Osteoblast (primary cell): ENCODE data around the gene CCDC33. TPM values are rescaled to one million over a fixed set of nuclear protein-coding genes. Genes with fewer than 3 reads are reported as not detected.

Experiments used
- DNase-seq: peaks from one replicate; pipeline ENCODE4 v3.0.0; 2011; ENCODE audit warnings: low spot score, mixed read lengths; ENCODE audit not compliant: insufficient read length; ENCODE audit errors: missing footprints
- H2AFZ ChIP-seq: 2 replicates; pipeline ENCODE4 v1.6.0; 2011; ENCODE audit warnings: mild to moderate bottlenecking, low read length
- H3K27ac ChIP-seq: 2 replicates; pipeline ENCODE4 v1.5.1; 2011; ENCODE audit warnings: mild to moderate bottlenecking, low read depth, low read length, moderate library complexity
- H3K27me3 ChIP-seq: 2 replicates; pipeline ENCODE4 v1.6.0; 2012; ENCODE audit warnings: mild to moderate bottlenecking, control low read depth, inconsistent platforms, low read length, moderate library complexity; ENCODE audit not compliant: insufficient read depth
- H3K36me3 ChIP-seq: 2 replicates; pipeline ENCODE4 v1.5.1; 2011; ENCODE audit warnings: mild to moderate bottlenecking, low read length, control low read depth, moderate library complexity; ENCODE audit not compliant: insufficient read depth
- H3K4me1 ChIP-seq: 2 replicates; pipeline ENCODE4 v1.5.1; 2011; ENCODE audit warnings: mild to moderate bottlenecking, low read length, control low read depth, moderate library complexity; ENCODE audit not compliant: insufficient read depth
- H3K4me2 ChIP-seq: 2 replicates; pipeline ENCODE4 v1.6.0; 2011; ENCODE audit warnings: mild to moderate bottlenecking, low read length; ENCODE audit not compliant: insufficient read depth
- H3K4me3 ChIP-seq: fragments of 200-600 bp; sonication (generic); 3 replicates; pipeline ENCODE4 v1.5.1; 2012; ENCODE audit warnings: mild to moderate bottlenecking, low read length, inconsistent platforms; ENCODE audit not compliant: insufficient read depth
- H3K79me2 ChIP-seq: 2 replicates; pipeline ENCODE4 v1.6.0; 2012; ENCODE audit warnings: mild to moderate bottlenecking, low read length, control low read depth, inconsistent platforms; ENCODE audit not compliant: insufficient read depth
- H3K9me3 ChIP-seq: 2 replicates; pipeline ENCODE4 v1.5.1; 2011; ENCODE audit warnings: low read depth, low read length, control low read depth
- H4K20me1 ChIP-seq: 2 replicates; pipeline ENCODE4 v1.6.0; 2012; ENCODE audit warnings: mild to moderate bottlenecking, low read length, control low read depth; ENCODE audit not compliant: insufficient read depth
- CTCF ChIP-seq: IDR thresholded peaks from 2 replicates; pipeline ENCODE4 v1.5.1; 2011; ENCODE audit warnings: mild to moderate bottlenecking, low read depth, low read length, moderate library complexity; ENCODE audit errors: extremely low read depth
- total RNA-seq: library from RNA; depleted of rRNA; stranded (reverse); fragments of >200 nt; gene quantifications from 2 replicates; pipeline ENCODE4 v1.2.3, GENCODE V29; 2012

The CCDC33 gene
- total RNA-seq, result 0.29 TPM in 1 of 2 replicates, not detected in the other

GRCh38 chr15:74235962-74236361 lies at the start of gene CCDC33:
TSS of gene CCDC33 (plus strand) at chr15:74236326. CDS start at chr15:74236720, 394 bp downstream.
- H3K27me3 ChIP-seq, result no peaks in the 10 kb centered on the region
- H3K79me2 ChIP-seq, result no peaks in the 10 kb centered on the region
- no peak within 1 kb of the TSS for H3K27ac ChIP-seq
- peak; percentile 41 for DNase-seq
- H4K20me1 ChIP-seq, result peaks cover 4% of the 10 kb centered on the region
- no peaks in the 10 kb centered on the region for H3K36me3 ChIP-seq
- no peak within 1 kb of the TSS for H3K4me3 ChIP-seq
- H2AFZ ChIP-seq, result no peak within 1 kb of the TSS
- no peak within 1 kb of the TSS for H3K4me2 ChIP-seq
- H3K4me1 ChIP-seq, result peaks cover 21% of the 10 kb centered on the region
- no peak for TF ChIP-seq CTCF
- no peaks in the 10 kb centered on the region for H3K9me3 ChIP-seq

GRCh38 chr15:74188216-74188615 lies 47.9 kb upstream of the CCDC33 start:
- no peaks in the 10 kb centered on the region for H4K20me1 ChIP-seq
- no peaks in the 10 kb centered on the region for H3K9me3 ChIP-seq
- no peak overlapping the region for H3K27ac ChIP-seq
- H3K4me3 ChIP-seq, result no peak overlapping the region
- H3K4me2 ChIP-seq, result no peak overlapping the region
- no peaks in the 10 kb centered on the region for H3K27me3 ChIP-seq
- H2AFZ ChIP-seq, result no peak overlapping the region
- H3K4me1 ChIP-seq, result peaks cover 16% of the 10 kb centered on the region
- no peaks in the 10 kb centered on the region for H3K79me2 ChIP-seq
- no peaks in the 10 kb centered on the region for H3K36me3 ChIP-seq
- TF ChIP-seq CTCF, result no peak
- peak; percentile 48 for DNase-seq

DNA sequence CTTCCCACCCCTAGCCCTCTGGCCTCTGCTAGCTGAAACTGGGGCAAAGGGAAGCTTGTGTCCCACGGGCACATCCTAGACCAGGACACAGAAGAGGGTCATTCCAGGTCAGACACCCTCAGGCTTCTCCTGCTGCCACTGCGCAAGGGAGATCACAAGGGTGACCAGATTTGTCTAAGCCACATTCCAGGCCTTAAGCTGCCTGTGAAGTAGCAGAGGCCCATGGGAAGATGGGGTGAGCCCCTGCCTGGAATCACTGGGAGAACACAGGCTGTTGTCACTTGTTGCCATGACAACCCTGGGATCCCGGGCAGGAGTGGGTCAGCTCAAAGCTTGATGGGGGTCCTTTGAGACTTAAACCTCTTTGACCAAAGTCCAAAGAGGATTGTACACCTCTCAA lies 44.3 kb upstream of the CCDC33 start:
- no peak overlapping the region for H3K4me3 ChIP-seq
- H3K36me3 ChIP-seq, result no peaks in the 10 kb centered on the region
- TF ChIP-seq CTCF, result no peak
- H3K79me2 ChIP-seq, result no peaks in the 10 kb centered on the region
- peak; percentile 70 for DNase-seq
- no peak overlapping the region for H3K27ac ChIP-seq
- H3K4me2 ChIP-seq, result no peak overlapping the region
- H3K9me3 ChIP-seq, result no peaks in the 10 kb centered on the region
- no peak overlapping the region for H2AFZ ChIP-seq
- H3K4me1 ChIP-seq, result peaks cover 29% of the 10 kb centered on the region
- H3K27me3 ChIP-seq, result no peaks in the 10 kb centered on the region
- no peaks in the 10 kb centered on the region for H4K20me1 ChIP-seq

- peak; percentile 55 for DNase-seq
- Histone ChIP-seq H4K20me1 (no peaks in the 10 kb centered on the region), H3K36me3 (no peaks in the 10 kb centered on the region), H2AFZ (no peak overlapping the region), H3K79me2 (no peaks in the 10 kb centered on the region), H3K4me1 (peaks cover 31% of the 10 kb centered on the region), H3K9me3 (no peaks in the 10 kb centered on the region), H3K4me2 (no peak overlapping the region), H3K4me3 (no peak overlapping the region), H3K27ac (no peak overlapping the region), H3K27me3 (no peaks in the 10 kb centered on the region)
- TF ChIP-seq CTCF, result no peak
These were observed 43.4 kb upstream of the CCDC33 start for GRCh38 chr15:74192751-74193150.
